ENCODE measurements around the gene NRGN. TPM values are rescaled to one million over a fixed set of nuclear protein-coding genes. Genes with fewer than 3 reads are reported as not detected.

The NRGN gene
- total RNA-seq (2022; extraction: Qiagen RNA extraction; ENCODE audit: low read depth), result 7.3 to 12.6 TPM (median 11.1 TPM) in 5 replicates

DNA sequence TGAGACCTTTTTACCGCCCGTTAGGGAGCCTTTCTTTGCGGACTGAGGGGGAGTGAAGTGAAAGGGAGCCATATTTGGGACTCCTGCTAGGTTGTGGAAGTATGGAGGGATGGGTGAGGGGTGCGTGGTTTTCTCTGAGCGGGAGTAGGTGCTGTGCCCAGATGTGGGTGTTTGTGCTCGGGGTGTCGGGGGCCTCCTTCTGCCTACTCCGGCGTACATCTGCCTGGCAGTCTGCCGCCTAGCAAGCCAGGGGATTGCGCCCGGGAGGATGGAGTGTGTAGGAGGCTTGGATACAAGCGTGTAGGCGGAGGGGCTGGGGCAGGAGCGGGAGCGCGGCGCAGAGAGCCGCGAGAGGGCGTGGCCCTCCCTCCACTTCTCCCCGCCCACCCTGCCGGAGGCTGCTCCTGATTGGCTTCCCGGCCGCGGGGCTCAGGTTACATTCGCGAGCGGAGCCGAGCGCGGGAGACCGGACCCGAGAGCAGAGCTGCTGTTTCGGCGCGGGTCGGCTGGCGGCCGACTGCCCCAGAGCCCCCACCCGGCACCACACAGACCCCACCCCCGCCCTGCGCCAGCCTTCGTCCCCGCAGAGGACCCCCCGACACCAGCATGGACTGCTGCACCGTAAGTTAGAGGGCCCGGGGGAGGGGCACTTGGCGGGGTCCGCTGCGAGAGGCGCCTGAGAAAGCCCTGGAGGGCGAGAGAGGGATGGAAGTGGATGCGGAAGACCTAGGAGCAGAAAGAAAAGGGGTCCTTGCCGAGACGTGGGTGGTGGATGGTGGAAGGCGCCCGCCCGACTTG lies at the start of gene NRGN:
NRGN (plus strand) TSS at position 464 of the 798 bp plus-strand sequence; CDS start at position 607, 143 bp downstream.

DNA sequence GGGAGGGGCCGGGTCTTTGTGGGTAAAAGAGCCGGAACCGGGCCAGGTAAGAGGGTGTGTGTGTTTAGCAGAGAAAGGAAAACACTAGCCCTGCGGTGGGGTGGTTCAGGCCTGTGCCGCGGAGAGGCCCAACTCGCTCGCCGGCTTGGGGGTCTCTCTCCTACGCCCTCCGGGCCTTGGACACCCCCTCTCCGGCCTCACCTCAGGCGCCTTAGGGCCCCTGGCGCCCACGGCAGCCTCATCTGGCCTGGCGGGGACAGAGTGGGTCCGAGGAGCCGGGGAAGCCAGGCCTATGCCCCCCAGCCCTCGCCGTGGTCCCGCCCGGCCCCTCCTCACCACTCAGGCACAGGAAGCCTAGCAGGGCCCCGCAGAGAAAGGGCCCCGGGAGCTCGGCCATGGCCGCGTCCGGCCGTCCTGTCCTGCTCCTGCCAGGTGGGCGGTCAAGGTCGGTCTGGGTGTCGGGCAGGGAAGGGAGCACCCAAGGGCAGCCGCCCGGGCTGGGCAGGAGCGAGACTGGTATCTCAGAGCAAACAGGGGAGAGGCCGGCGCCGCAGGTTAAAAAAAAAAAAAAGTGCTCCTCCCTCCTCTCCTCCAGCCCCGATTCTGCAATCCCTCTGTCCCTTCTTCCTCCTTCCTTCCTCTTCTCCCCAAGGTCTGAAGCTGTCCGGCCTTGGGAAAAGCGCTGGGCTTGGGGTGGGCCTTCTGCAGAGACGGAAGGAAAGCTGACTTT lies 12.2 kb downstream of the NRGN start, which contains the start of gene VSIG2:
VSIG2 (minus strand) TSS at position 515 of the 730 bp plus-strand sequence; CDS start at position 397, 118 bp downstream.

DNA sequence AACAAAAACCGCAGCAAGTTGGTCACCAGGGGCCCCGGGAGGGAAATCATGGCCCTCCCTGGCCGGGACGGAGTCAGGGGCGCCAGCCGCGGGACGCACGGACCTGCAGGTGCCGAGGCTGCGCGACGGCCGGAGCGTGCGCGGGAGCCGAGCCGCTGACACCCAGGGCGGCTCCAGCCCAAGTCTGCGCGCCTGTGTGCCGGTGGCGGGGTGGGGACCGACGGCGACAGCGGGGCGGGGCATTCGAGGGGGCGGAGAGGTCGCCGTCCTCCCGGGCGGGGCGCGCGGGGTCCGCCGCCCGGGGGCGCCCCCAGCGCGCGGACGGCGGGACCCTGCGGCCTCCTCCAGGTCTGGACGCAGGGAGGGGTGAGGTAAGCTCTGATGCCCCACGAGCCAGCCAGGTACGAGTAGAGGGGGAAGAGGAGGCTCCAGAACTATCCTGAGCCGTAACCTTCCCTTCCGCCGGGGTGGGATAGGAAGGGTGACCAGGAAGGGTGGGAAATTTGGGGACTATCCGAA lies 22.4 kb downstream of the NRGN start, which contains the start of gene ESAM:
ESAM (minus strand) TSS at position 186 of the 519 bp plus-strand sequence; CDS start at position 50, 136 bp downstream.

Other genes with a start within 250 kb of the NRGN start
- not detected in 5 replicates for gene OR8B12, start 196.3 kb upstream of the NRGN start, total RNA-seq (2022; extraction: Qiagen RNA extraction; ENCODE audit: low read depth)
- not detected in 5 replicates for gene OR8A1, start 169.9 kb upstream of the NRGN start, total RNA-seq (2022; extraction: Qiagen RNA extraction; ENCODE audit: low read depth)
- not detected in 5 replicates for gene PANX3, start 128.5 kb upstream of the NRGN start, total RNA-seq (2022; extraction: Qiagen RNA extraction; ENCODE audit: low read depth)
- 14.5 to 17.7 TPM (median 16.9 TPM) in 5 replicates for gene TBRG1, start 117.1 kb upstream of the NRGN start, total RNA-seq (2022; extraction: Qiagen RNA extraction; ENCODE audit: low read depth)
- 12.0 to 16.3 TPM (median 13.1 TPM) in 5 replicates for gene SIAE, start 66.2 kb upstream of the NRGN start, total RNA-seq (2022; extraction: Qiagen RNA extraction; ENCODE audit: low read depth)
- 15.7 to 43.3 TPM (median 19.0 TPM) in 5 replicates for gene SPA17, start 66.0 kb upstream of the NRGN start, total RNA-seq (2022; extraction: Qiagen RNA extraction; ENCODE audit: low read depth)
- 0.20 to 0.28 TPM (median 0.24 TPM) in 3 of 5 replicates, not detected in the others for gene VSIG2, start 12.3 kb downstream of the NRGN start, total RNA-seq (2022; extraction: Qiagen RNA extraction; ENCODE audit: low read depth)
- gene ESAM, start 22.3 kb downstream of the NRGN start, total RNA-seq (2022; extraction: Qiagen RNA extraction; ENCODE audit: low read depth), result 7.8 to 14.2 TPM (median 12.0 TPM) in 5 replicates
- 5.2 to 5.7 TPM (median 5.3 TPM) in 5 replicates for gene MSANTD2, start 60.5 kb downstream of the NRGN start, total RNA-seq (2022; extraction: Qiagen RNA extraction; ENCODE audit: low read depth)
- 2.7 to 3.7 TPM (median 2.8 TPM) in 5 replicates for gene ROBO3, start 125.5 kb downstream of the NRGN start, total RNA-seq (2022; extraction: Qiagen RNA extraction; ENCODE audit: low read depth)
- gene ROBO4, start 157.9 kb downstream of the NRGN start, total RNA-seq (2022; extraction: Qiagen RNA extraction; ENCODE audit: low read depth), result not detected in 5 replicates
- not detected in 5 replicates for gene HEPN1, start 179.3 kb downstream of the NRGN start, total RNA-seq (2022; extraction: Qiagen RNA extraction; ENCODE audit: low read depth)
- gene HEPACAM, start 196.1 kb downstream of the NRGN start, total RNA-seq (2022; extraction: Qiagen RNA extraction; ENCODE audit: low read depth), result not detected in 5 replicates
- 0.50 to 0.88 TPM (median 0.67 TPM) in 5 replicates for gene CCDC15, start 214.3 kb downstream of the NRGN start, total RNA-seq (2022; extraction: Qiagen RNA extraction; ENCODE audit: low read depth)

Data from A549 treated with ZK216348 at 1 μM for 4 hours (cell line).